Vagina (tissue), 2 donors: ENCODE data around the gene SCO2.

Experiments used
- CTCF ChIP-seq, 3 experiments: fragments of 450-650 bp in 2 of 3; fragments of 200-600 bp in 1 of 3; sonication (generic) in 1 of 3; IDR thresholded peaks; one replicate each; pipeline ENCODE4 v1.5.1; 2017 to 2019; ENCODE audit warnings: antibody characterized with exemption in 3 of 3, mild to moderate bottlenecking in 2 of 3, moderate library complexity in 2 of 3
- POLR2A ChIP-seq, 2 donors: fragments of 450-650 bp; IDR thresholded peaks; one replicate each; pipeline ENCODE4 v1.6.1; 2017; ENCODE audit warnings: antibody characterized with exemption in 2 of 2, mild to moderate bottlenecking in 2 of 2, moderate library complexity in 2 of 2
- POLR2AphosphoS5 ChIP-seq, 2 donors: sonication (generic); formaldehyde crosslinking; IDR thresholded peaks; one replicate each; pipeline ENCODE4 v1.9.0; 2017; ENCODE audit warnings: antibody characterized with exemption in 2 of 2, mild to moderate bottlenecking in 2 of 2, low read depth in 1 of 2; ENCODE audit not compliant: insufficient read depth in 1 of 2

GRCh38 chr22:50481045-50481439 is 44.4 kb downstream of the SCO2 start:
- TF ChIP-seq CTCF (IDR thresholded peaks at IDR 0.05) = no peak
- no peak for TF ChIP-seq POLR2AphosphoS5 (IDR thresholded peaks at IDR 0.05; ENCODE audit: insufficient read depth in 1 of 2, low read depth in 1 of 2)
- TF ChIP-seq POLR2A (IDR thresholded peaks at IDR 0.05) = no peak
